Stimulated activated CD8-positive, alpha-beta memory T cell treated with anti-CD3 and anti-CD28 coated beads, Interleukin-12 subunit alpha, Interleukin-12 subunit beta, amount 100 ng/mL, for 1 hour (primary cell): ENCODE measurements around the gene MAN2A1.

Source experiments
- DNase-seq: peaks from one replicate; pipeline ENCODE4 v3.0.0-alpha.2; 2020; ENCODE audit warnings: low read depth

The MAN2A1 gene

GRCh38 chr5:109907731-109908130 is 218.0 kb downstream of the MAN2A1 start:
- no peak for DNase-seq

GRCh38 chr5:109908366-109908765 is 218.6 kb downstream of the MAN2A1 start:
- DNase-seq = no peak

GRCh38 chr5:109910874-109911273 is 221.1 kb downstream of the MAN2A1 start:
- no peak for DNase-seq

GRCh38 chr5:109911731-109912130 is 222.0 kb downstream of the MAN2A1 start:
- no peak for DNase-seq

GRCh38 chr5:109914906-109915305 is 225.2 kb downstream of the MAN2A1 start:
- DNase-seq = no peak

- no peak for DNase-seq
These were observed 226.9 kb downstream of the MAN2A1 start for GRCh38 chr5:109916481-109917153.
